ENCODE results near the gene NIBAN1. TPM values are rescaled to one million over a fixed set of nuclear protein-coding genes. Genes with fewer than 3 reads are reported as not detected.

The NIBAN1 gene
- total RNA-seq, 1 donor from 2014 or later, result 3.1 TPM

DNA sequence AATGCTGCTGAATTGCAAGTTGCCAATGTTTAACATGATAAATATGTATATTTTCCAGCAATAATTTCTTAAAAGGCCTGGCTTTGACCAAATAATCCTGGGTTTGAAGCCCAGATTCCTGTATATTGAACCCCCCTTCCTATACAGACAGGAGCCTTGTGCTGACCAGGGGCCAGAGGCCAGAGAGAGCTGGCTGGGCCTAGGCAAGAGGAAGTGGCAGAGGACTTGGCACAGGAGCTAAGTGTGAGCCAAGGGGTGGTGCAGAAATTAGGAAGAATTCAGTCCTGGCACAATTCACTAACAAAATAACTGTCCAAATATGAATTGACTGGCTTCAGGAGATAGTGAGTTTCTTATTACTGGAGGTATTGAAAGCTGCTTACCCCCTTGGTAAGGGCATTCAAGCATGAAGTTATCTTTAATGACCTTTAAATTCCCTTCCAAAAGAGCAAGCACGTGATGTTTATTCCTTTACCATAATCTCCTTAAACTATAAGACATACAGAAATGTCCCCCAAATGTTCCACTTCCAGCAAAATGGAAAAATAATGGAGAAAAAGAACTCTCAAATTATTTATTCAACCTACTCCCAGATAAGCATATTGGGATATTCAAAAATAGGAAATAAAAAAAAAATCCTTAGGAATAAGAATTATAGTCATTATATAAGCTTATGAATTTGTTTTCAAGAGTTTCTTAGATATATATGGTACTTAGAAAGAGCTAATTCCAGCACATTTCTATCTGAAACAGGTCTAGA, 26.6 kb downstream of the NIBAN1 start:
- H3K27me3 Mint-ChIP-seq, result no peaks in the 10 kb centered on the region
- no peaks in the 10 kb centered on the region for H3K4me1 Mint-ChIP-seq (ENCODE audit: unreplicated experiment)
- DNase-seq (ENCODE audit: extremely low spot score, unreplicated experiment), result no peak
- H3K4me3 Mint-ChIP-seq, result no peak overlapping the region
- no peak for TF ChIP-seq CTCF (conservative IDR thresholded peaks at IDR 0.05)
- no peaks in the 10 kb centered on the region for H3K9me3 Mint-ChIP-seq
- no peak overlapping the region for H3K27ac Mint-ChIP-seq
- no peaks in the 10 kb centered on the region for H3K36me3 Mint-ChIP-seq

GRCh38 chr1:184945678-184946412, 28.5 kb downstream of the NIBAN1 start:
- H3K36me3 Mint-ChIP-seq, result no peaks in the 10 kb centered on the region
- H3K4me1 Mint-ChIP-seq (ENCODE audit: unreplicated experiment), result no peaks in the 10 kb centered on the region
- H3K27me3 Mint-ChIP-seq, result no peaks in the 10 kb centered on the region
- DNase-seq (ENCODE audit: extremely low spot score, unreplicated experiment), result no peak
- H3K9me3 Mint-ChIP-seq, result no peaks in the 10 kb centered on the region
- H3K27ac Mint-ChIP-seq, result no peak overlapping the region
- no peak overlapping the region for H3K4me3 Mint-ChIP-seq
- TF ChIP-seq CTCF (conservative IDR thresholded peaks at IDR 0.05), result no peak

DNA sequence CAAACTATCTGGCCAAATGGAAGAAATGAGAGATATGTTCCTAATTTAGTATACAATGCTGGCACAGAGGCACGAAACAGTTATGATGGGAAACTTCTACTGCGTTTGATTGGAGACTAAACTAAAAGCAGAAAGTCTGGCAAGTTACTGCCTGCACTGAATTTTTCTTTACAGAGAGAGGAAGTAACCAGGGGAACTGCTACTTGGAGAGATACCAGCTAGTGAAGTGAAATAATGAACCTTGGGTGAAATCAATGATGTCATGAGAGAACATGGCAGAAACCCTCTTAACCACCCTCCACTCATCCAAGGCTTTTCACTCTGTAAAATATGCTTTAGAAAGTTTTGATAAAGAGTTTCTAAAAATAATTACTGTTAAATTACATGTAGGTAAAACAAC, 29.3 kb downstream of the NIBAN1 start:
- no peak for TF ChIP-seq CTCF (conservative IDR thresholded peaks at IDR 0.05)
- H3K27ac Mint-ChIP-seq, result no peak overlapping the region
- DNase-seq (ENCODE audit: extremely low spot score, unreplicated experiment), result no peak
- no peak overlapping the region for H3K4me3 Mint-ChIP-seq
- H3K4me1 Mint-ChIP-seq (ENCODE audit: unreplicated experiment), result no peaks in the 10 kb centered on the region
- H3K27me3 Mint-ChIP-seq, result no peaks in the 10 kb centered on the region
- H3K9me3 Mint-ChIP-seq, result no peaks in the 10 kb centered on the region
- no peaks in the 10 kb centered on the region for H3K36me3 Mint-ChIP-seq

DNA sequence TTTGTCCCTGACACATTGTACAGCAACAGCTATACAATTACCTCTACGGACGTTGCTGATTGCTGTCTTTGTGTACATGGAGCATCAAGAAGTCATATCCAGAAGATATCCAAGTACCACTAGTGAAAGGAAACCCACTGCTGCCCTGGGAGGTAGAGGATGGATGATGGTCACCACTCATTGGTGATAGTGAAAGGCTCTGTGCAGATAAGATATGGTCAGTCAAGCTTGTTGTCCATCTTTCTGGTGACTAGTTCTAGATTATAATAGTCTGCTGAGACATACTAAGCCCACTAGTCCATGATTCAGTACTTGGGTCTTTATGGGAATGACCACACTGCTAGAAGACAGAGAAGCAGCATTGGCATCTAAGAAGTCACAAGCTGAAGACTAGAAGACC, 30.3 kb downstream of the NIBAN1 start:
- DNase-seq (ENCODE audit: extremely low spot score, unreplicated experiment), result no peak
- Mint-ChIP-seq H3K9me3 (no peaks in the 10 kb centered on the region), H3K27ac (no peak overlapping the region), H3K4me3 (no peak overlapping the region), H3K27me3 (no peaks in the 10 kb centered on the region), H3K36me3 (no peaks in the 10 kb centered on the region), H3K4me1 (ENCODE audit: unreplicated experiment) (no peaks in the 10 kb centered on the region)
- TF ChIP-seq CTCF (conservative IDR thresholded peaks at IDR 0.05), result no peak

DNA sequence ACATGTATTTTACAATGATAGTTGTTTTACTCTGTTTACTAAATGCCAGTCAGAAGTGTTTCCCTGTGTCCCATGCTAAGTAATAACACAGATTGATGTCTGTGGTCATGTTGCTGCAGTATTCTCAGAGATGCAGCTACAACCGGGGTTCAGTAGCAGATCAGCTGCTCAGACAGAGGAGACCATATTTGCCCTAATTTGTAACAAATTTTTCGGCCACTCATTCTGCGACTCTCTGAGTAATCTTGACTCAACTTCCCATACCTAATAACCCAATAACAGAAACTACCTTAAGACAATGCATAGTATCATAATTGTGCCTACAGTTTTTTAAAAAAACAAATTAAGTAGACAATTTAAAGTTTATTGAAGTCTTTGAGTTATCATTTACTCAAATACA, 32.6 kb downstream of the NIBAN1 start:
- no peak for TF ChIP-seq CTCF (conservative IDR thresholded peaks at IDR 0.05)
- H3K27me3 Mint-ChIP-seq, result peaks cover 5% of the 10 kb centered on the region
- DNase-seq (ENCODE audit: extremely low spot score, unreplicated experiment), result no peak

More for the DNA sequence above, 32.6 kb downstream of the NIBAN1 start:
- Mint-ChIP-seq H3K9me3 (no peaks in the 10 kb centered on the region), H3K4me1 (ENCODE audit: unreplicated experiment) (no peaks in the 10 kb centered on the region), H3K36me3 (no peaks in the 10 kb centered on the region), H3K27ac (no peak overlapping the region), H3K4me3 (no peak overlapping the region)

Data from type B pancreatic cell (in vitro differentiated cells).